Stimulated activated CD8-positive, alpha-beta memory T cell treated with anti-CD3 and anti-CD28 coated beads, Interleukin-2, amount 100 ng/mL, for 48 hours (primary cell): ENCODE data around the gene SOX4.

ENCODE experiments used
- DNase-seq, 2 donors: peaks; one replicate each; pipeline ENCODE4 v3.0.0-alpha.2; 2020; ENCODE audit warnings: low read depth in 2 of 2

SOX4 gene

GRCh38 chr6:21593927-21594415 lies 420 bp downstream of the SOX4 start:
- DNase-seq = no peak

GRCh38 chr6:21594416-21595281 lies 1.1 kb downstream of the SOX4 start:
- no peak for DNase-seq

DNA sequence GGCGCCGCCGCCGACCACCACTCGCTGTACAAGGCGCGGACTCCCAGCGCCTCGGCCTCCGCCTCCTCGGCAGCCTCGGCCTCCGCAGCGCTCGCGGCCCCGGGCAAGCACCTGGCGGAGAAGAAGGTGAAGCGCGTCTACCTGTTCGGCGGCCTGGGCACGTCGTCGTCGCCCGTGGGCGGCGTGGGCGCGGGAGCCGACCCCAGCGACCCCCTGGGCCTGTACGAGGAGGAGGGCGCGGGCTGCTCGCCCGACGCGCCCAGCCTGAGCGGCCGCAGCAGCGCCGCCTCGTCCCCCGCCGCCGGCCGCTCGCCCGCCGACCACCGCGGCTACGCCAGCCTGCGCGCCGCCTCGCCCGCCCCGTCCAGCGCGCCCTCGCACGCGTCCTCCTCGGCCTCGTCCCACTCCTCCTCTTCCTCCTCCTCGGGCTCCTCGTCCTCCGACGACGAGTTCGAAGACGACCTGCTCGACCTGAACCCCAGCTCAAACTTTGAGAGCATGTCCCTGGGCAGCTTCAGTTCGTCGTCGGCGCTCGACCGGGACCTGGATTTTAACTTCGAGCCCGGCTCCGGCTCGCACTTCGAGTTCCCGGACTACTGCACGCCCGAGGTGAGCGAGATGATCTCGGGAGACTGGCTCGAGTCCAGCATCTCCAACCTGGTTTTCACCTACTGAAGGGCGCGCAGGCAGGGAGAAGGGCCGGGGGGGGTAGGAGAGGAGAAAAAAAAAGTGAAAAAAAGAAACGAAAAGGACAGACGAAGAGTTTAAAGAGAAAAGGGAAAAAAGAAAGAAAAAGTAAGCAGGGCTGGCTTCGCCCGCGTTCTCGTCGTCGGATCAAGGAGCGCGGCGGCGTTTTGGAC lies 2.0 kb downstream of the SOX4 start:
- DNase-seq = no peak

DNA sequence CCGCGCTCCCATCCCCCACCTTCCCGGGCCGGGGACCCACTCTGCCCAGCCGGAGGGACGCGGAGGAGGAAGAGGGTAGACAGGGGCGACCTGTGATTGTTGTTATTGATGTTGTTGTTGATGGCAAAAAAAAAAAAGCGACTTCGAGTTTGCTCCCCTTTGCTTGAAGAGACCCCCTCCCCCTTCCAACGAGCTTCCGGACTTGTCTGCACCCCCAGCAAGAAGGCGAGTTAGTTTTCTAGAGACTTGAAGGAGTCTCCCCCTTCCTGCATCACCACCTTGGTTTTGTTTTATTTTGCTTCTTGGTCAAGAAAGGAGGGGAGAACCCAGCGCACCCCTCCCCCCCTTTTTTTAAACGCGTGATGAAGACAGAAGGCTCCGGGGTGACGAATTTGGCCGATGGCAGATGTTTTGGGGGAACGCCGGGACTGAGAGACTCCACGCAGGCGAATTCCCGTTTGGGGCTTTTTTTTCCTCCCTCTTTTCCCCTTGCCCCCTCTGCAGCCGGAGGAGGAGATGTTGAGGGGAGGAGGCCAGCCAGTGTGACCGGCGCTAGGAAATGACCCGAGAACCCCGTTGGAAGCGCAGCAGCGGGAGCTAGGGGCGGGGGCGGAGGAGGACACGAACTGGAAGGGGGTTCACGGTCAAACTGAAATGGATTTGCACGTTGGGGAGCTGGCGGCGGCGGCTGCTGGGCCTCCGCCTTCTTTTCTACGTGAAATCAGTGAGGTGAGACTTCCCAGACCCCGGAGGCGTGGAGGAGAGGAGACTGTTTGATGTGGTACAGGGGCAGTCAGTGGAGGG lies 2.8 kb downstream of the SOX4 start:
- DNase-seq = no peak

- DNase-seq = no peak
These were observed 3.6 kb downstream of the SOX4 start for GRCh38 chr6:21596949-21597682.

- DNase-seq = no peak
These were observed 4.5 kb downstream of the SOX4 start for GRCh38 chr6:21597801-21598673.

DNA sequence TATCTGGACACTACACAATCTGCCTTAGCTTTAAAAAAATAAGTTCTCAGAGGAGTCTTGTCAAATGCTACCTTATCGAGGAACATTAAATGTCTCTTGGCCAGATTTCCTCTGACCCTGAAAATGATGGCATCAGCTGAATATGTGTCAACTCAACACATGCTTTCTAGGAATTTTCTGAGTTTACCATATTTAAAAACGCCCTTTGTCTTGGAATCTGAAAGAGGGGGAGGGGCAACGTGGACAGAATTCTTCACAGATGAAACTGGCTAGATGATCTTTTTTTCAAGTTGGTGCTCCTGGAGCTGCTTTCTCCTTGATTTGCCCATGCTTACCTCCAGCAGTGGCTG lies 5.1 kb downstream of the SOX4 start:
- DNase-seq = no peak

- no peak for DNase-seq
These were observed 5.6 kb downstream of the SOX4 start for GRCh38 chr6:21599051-21599696.

- DNase-seq = no peak
These were observed 7.9 kb downstream of the SOX4 start for GRCh38 chr6:21601339-21601923.

GRCh38 chr6:21601932-21602390 lies 8.4 kb downstream of the SOX4 start:
- DNase-seq = no peak

- DNase-seq = no peak
These were observed 9.8 kb downstream of the SOX4 start for GRCh38 chr6:21603082-21603952.

DNA sequence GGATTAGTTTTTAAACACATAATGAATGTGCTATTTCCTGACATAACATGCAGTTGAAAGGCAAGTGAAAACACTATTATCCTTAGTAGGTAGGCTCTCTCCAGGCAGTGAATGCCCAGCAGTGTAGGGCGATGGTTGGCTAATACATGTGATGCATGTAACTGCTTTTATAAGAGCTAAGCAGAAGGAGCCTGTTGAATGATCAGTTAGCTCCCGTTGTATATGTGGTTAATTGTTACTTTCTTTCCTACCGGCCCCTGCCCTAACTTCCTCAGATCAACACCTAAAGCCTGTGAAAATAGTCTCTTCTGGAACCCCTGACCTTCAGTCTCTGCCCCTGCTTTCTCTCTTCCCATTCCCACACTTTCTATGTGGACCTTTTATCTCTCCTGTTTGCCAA lies 10.5 kb downstream of the SOX4 start:
- DNase-seq = no peak

DNA sequence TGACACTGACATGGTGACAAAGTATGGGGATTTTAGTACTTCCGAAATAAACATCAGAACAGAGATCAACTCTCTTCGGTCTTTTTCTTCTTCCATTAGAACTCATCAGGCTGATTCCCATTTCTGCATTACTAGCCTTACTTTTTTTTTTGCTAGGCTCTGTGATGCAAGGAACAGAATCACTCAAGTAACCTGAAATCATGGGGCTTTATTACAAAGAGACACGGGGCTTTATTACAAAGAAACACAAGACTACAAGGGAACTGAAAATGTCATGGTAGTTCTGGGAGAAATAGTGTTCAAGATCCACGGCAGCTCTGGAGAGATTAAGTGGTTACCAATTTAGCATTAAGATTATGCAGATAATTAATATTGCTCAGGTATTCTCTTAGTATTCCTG lies 11.6 kb downstream of the SOX4 start:
- no peak for DNase-seq

- DNase-seq = no peak
These were observed 15.1 kb downstream of the SOX4 start for GRCh38 chr6:21608601-21609000.

DNA sequence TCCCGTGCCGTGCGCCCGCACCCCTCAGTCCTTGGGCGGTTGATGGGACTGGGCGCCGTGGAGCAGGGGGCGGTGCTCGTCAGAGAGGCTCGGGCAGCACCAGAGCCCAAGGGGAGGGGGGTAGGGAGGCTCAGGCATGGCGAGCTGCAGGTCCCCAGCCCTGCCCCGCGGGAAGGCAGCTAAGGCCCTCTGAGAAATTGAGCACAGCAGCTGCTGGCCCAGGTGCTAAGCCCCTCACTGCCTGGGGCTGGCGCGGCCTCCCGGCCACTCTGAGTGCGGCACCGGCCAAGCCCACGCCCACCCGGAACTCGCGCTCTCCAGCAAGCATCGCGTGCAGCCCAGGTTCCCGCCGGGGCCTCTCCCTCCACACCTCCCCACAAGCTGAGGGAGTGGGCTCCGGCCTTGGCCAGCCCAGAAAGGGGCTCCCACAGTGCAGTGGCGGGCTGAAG lies 16.4 kb downstream of the SOX4 start:
- no peak for DNase-seq

- no peak for DNase-seq
These were observed 16.8 kb downstream of the SOX4 start for GRCh38 chr6:21610341-21610740.

GRCh38 chr6:21611485-21611884 lies 17.9 kb downstream of the SOX4 start:
- no peak for DNase-seq

DNA sequence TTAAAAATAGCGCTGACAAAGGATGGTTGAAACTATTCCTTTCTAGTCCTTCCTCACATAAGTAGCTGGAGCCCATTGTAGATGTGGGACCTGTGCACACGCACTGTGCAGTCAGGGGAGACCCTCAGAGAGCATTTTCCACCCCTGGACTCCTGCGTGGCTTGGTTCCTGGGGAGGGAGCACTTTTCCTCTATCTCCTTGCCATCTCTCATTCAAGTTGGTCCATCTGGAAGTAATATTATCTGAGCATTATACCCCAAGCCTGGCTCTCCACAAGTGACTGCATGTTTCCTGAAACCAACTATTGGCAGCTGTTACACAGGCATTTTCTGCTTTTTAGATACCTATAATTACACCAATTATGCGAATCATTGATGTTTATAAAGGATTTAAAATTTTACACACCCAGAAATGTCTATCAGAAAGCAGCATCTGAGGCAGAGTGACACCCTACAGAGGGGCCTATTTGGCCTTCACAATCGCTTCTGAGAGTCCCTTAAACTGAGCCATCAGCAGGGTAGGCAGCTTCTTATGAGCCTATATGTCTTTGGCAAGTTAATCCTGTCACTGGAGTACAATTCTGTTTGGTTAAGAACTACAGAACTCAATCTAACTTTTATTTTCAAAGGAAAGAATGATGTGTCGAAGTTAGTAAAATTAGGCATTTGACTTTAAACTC lies 18.7 kb downstream of the SOX4 start:
- DNase-seq = no peak
